HG03097 (cell line): ENCODE measurements around the gene RAVER1.
"Not testable (repeated sequence)": the region's sequence is repeated elsewhere in the genome, so short reads cannot be mapped to it uniquely, and the experiment has no call there.

Experiments used
- ATAC-seq: cut with Tn5 transposase; IDR thresholded peaks from one replicate; pipeline ENCODE4 v1.9.1; 2021; ENCODE audit not compliant: unreplicated experiment, low FRiP score

RAVER1 gene, protein sequence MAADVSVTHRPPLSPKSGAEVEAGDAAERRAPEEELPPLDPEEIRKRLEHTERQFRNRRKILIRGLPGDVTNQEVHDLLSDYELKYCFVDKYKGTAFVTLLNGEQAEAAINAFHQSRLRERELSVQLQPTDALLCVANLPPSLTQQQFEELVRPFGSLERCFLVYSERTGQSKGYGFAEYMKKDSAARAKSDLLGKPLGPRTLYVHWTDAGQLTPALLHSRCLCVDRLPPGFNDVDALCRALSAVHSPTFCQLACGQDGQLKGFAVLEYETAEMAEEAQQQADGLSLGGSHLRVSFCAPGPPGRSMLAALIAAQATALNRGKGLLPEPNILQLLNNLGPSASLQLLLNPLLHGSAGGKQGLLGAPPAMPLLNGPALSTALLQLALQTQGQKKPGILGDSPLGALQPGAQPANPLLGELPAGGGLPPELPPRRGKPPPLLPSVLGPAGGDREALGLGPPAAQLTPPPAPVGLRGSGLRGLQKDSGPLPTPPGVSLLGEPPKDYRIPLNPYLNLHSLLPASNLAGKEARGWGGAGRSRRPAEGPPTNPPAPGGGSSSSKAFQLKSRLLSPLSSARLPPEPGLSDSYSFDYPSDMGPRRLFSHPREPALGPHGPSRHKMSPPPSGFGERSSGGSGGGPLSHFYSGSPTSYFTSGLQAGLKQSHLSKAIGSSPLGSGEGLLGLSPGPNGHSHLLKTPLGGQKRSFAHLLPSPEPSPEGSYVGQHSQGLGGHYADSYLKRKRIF

DNA sequence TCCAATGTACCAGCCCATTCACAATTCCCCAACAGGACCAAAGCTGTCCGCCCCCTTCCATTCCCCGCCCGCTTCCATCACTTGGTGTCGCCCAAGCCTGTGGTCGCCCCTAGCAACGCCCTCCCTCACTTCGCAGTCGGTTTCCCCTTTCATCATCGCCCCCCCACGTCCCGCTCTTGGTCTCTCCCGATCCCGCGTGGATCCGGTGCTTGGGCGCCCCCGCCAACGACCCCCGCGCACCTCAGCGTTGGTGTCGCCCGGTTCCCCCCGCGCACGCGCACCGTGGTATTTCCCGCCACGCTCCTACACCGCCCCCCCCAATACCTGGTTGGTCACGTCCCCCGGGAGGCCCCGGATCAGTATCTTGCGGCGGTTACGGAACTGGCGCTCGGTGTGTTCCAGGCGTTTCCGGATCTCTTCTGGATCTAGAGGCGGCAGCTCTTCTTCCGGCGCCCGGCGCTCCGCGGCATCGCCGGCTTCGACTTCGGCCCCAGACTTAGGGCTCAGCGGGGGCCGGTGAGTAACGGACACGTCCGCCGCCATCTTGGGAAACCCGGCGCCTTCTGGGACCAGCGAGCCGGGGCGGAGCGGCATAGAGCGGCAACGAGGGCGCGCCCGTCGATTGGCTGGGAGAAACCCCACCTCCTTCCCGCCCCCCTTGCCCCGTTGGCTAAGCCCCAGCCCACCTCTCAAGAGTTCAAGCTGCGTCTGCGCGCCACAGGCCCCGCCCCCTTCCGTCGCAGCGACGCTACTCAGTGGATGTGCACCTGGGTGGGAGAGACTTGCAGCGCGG lies at the start of gene RAVER1:
TSS of gene RAVER1 (minus strand) at position 565 of the 793 bp plus-strand sequence. CDS start at position 543, 22 bp downstream.
- peak; percentile 77 for ATAC-seq

GRCh38 chr19:10383223-10383499 lies 49.8 kb upstream of the RAVER1 start:
- ATAC-seq = not testable (repeated sequence)

DNA sequence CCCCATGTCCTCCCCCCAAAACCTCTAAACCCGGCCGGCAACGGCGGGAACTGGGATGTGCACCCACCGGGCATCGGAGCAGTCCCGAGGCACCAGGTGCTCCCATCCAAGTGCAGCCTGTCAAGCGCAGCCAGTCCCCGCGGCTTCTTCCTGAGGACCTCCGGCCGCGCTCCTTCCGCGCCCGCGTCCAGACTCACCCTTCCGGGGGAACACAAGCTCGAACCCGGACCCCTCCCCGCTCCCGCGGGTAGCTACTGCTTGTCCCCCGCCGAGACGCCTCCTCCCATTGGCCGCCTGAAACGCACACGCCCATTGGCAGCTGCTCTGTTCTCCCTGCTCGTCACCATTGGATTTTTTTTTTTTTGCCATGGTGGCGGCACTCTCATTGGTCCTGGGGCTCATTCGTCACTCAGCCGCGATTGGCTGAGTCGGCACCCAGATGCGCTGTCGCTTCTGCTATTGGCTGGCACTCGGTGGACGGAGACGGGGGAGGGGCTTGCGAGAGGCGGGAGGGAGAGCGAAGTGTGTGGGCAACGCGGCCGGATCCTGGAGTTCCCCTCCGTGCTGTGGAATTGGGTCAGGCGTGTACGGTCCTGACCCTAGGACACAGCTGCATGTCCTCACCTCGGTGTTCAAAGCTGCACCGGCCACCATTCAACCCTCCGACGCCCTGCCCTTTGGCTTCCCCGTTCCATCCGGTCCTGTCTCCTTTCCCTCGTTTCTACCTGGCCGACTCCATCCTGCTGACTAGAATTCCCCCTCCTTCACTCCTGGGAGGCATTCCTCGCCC lies 47.2 kb upstream of the RAVER1 start, which contains the start of gene TYK2:
TSS of gene TYK2 (minus strand) at position 260 of the 790 bp plus-strand sequence. CDS start 2,166 bp downstream, outside the sequence.
- ATAC-seq = peak; percentile 94

DNA sequence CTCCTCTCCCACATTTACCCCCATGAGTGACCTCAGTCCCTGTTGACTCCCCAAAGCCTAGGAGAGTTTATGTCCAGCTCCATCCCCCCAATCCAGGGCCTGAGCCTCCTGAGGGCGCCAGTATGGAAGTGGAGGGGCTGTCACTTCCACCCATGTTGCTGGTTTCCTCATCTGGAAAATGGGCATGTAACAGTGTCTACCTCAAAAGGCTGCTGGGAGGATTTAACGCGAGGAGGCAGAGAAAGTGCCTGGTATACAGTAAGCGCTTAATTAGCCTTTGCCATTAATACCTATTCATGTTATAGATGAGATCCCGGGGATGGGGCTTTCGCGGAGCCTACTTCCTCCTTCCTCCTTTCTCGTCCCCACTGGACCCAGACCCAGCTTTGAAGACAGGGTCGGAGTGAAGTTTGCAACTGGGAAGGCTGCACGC lies 46.6 kb upstream of the RAVER1 start:
- ATAC-seq = no peak

GRCh38 chr19:10378124-10378523 lies 44.8 kb upstream of the RAVER1 start:
- ATAC-seq = no peak

- not testable (repeated sequence) for ATAC-seq
Measured at GRCh38 chr19:10377140-10377640, 43.9 kb upstream of the RAVER1 start.

- ATAC-seq = no peak
Measured at GRCh38 chr19:10374931-10375330, 41.6 kb upstream of the RAVER1 start.

DNA sequence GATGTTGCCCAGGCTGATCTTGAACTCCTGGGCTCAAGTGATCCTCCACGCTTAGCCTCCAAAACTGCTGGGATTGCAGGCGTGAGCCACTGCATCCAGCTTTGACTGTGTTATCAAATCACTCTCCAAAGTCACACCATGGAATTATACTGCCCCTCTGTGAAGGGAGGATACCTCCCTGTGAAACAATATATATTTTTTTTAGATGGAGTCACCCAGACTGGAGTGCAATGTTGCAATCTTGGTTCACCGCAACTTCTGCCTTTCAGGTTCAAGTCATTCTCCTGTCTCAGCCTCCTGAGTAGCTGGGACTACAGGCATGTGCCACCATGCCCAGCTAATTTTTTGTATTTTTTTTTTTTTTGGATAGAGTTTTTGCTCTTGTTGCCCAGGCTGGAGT lies 39.4 kb upstream of the RAVER1 start:
- no peak for ATAC-seq

DNA sequence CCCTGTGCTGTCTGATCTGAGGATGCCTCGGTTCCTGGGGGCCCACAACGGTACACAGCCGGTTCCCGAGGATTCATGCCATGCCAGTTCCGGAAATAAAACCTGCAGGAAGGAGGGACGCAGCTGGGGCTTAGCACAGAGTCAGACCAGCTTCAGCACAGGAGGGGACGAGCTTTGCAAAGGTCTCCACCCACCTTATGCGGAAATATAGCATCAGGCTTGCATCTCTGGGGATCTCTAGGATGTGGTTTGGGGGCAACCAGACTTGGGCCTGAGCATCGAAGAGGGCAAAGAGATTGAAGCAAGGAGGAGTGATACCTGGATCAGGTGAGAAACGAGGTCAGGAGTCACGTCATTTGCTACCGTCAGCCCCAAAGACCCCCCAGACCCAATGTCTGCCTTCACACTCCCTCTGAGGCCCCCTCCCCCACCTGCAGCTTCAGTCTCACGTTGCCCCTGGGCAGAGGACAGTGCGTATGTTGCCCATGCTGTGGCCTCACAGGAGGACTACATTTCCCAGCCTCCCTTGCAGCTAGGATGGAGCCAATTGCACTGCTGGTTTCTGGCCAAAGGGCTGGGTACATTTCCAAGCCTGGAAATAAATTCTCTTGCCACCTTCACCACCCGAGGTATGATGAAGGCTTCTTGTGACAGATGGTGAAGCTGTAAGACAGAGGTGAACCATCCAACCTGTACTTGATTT lies 34.9 kb upstream of the RAVER1 start:
- no peak for ATAC-seq

- not testable (repeated sequence) for ATAC-seq
Measured at GRCh38 chr19:10366950-10367512, 33.7 kb upstream of the RAVER1 start.

GRCh38 chr19:10365518-10365917 lies 32.2 kb upstream of the RAVER1 start:
- no peak for ATAC-seq

DNA sequence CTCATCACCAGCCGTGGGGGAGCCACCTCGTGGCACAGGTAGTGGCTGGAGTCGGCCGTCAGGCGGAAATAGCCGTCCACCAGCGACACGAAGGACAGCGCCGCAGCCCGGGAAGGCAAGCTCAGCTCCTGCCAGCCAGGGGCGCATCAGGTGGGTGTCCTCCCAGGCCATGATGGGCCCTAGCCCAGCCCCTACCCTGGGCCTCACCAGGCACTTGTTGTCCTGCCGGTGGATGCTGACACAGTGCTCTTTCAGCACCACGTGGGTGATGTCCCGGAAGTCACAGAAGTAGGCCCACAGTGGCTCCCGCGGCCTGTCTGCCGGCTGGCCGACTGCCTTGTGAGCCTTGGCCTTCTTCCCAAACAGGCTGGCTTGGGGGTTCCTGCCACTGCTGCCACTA lies 31.3 kb upstream of the RAVER1 start:
- ATAC-seq = no peak

GRCh38 chr19:10363789-10364281 lies 30.5 kb upstream of the RAVER1 start:
- ATAC-seq = no peak

DNA sequence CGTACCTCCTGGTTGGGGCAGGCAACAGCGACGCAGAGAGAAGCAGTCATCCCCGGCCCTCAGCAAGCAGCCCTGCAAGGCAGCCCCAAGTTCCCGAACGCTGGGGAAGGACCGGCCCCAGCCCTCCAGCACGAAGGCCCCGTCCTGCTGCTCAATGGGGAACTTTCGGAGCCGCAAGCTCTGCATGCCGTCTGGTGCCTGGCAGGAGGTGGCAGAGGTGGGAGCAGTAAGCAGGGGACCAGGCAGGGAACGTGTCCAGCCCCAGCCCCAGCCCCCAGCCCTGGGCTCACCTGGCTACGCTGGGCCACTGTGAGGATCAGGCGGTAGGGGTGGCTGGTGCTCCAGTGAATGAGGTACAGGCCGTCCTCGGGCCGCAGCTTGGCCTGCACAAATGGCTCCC lies 28.9 kb upstream of the RAVER1 start:
- ATAC-seq = no peak

DNA sequence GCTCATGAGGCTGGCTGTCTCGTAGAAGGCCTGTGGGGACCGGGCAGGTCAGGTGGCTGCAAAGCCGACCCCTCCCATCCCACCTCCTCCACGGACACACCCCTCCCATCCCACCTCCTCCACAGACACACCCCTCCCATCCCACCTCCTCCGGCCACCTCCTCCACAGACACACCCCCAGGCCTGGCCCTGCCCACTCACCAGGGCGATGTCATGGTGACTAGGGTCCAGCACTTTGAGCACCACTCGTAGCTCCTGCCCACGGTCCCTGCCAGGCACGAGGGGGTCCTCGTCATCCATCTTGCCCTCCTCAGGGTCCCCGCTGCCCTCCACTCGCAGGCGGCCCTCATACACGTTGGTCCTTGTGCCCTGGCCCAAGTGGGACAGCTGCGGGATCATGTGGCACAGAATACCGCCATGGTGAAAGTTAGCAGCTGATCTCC lies 28.3 kb upstream of the RAVER1 start:
- ATAC-seq = no peak

DNA sequence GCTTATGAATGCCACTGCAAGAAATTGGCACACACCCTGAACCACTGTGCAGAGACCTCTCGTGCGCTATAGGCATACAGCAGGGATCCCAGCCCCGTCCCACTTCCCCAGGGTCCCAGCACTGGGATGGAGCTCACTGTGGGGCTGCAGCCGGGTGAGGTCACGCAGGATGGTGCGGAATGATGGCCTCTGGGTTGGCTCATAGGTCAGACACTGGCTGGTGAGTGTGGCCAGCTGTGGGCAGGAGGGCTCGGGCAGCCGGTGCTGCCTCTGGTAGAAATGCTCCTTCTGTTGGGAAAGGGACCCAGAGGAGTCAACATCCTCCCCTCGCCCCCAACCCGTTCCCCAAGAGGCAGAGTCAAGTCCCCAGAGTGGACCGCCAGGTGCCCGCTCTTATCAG lies 23.1 kb upstream of the RAVER1 start:
- no peak for ATAC-seq

DNA sequence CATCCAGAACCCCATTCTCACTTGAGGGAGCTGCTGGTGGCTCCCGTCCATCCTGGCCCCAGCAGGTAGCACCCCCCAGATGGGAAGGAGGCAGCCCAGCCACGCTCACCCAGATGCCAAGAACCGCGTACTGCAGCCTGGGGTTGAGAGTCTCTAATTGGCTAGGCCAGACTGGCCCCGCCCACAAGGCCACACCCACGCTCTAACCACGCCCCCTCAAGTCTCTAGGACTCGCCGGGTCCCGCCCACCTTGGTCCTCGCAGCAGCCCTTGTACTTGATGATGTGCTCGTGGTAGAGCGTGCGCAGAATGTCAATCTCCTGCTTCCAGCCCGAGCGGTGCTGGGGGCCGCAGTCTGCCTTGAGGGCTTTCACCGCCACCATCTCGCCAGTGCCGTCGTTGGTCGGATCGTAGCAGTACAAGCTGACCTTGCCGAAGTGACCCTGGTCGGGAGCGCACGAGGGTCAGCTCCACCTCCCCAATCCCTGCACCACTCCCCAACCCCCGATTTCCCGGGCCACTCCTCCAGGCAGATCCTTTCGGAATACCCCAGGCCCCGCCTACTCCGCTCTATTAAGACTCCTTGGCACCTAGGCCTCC lies 20.6 kb upstream of the RAVER1 start:
- no peak for ATAC-seq
